IMR-90 (cell line): ENCODE data around the gene CACNA2D4. TPM values are rescaled to one million over a fixed set of nuclear protein-coding genes. Genes with fewer than 3 reads are reported as not detected.

Experiments
- ATAC-seq: fragments of 200-7000 bp; cut with Tn5 transposase; 2 replicates; pipeline ENCODE4 v1.9.1; 2020; ENCODE audit warnings: low read depth, mild to moderate bottlenecking, moderate library complexity
- BruUV-seq: library from RNA; stranded (reverse); fragments of 400-500 nt; replicated peaks from 2 replicates; lab custom pipeline; 2021; lab: Mats Ljungman, UMichigan
- CTCF ChIA-PET: fragments of 300-600 bp; formaldehyde crosslinking; extraction: SDS; loops from one replicate; lab custom pipeline; 2021; ENCODE audit warnings: antibody characterized with exemption; lab: Yijun Ruan, JAX
- POLR2A ChIA-PET: fragments of 300-600 bp; sonication (Branson Sonifier 250); formaldehyde crosslinking; loops from one replicate; lab custom pipeline; 2022; ENCODE audit warnings: antibody characterized with exemption; ENCODE audit not compliant: unreplicated experiment; lab: Charles Lee
- DNase-seq: peaks from one replicate; pipeline ENCODE4 v3.0.0; 2013
- H2AFZ ChIP-seq: replicated peaks from 2 replicates; pipeline ENCODE3; 2013; ENCODE audit warnings: low read length, mild to moderate bottlenecking; ENCODE audit not compliant: poor library complexity
- H2AK5ac ChIP-seq: 2 replicates; pipeline ENCODE4 v1.6.1; 2013; ENCODE audit warnings: low read depth, low read length, inconsistent platforms
- H2AK9ac ChIP-seq: replicated peaks from 2 replicates; pipeline ENCODE3; 2013; ENCODE audit warnings: mild to moderate bottlenecking, low read depth, low read length, moderate library complexity; ENCODE audit not compliant: poor library complexity
- H2BK120ac ChIP-seq: 2 replicates; pipeline ENCODE4 v1.6.1; 2013; ENCODE audit warnings: low read depth, low read length, inconsistent platforms
- H2BK15ac ChIP-seq: 3 replicates; pipeline ENCODE4 v1.6.1; 2013; ENCODE audit warnings: low read depth, low read length, inconsistent platforms
- H2BK20ac ChIP-seq: 2 replicates; pipeline ENCODE4 v1.6.1; 2013; ENCODE audit warnings: low read depth, mild to moderate bottlenecking, inconsistent platforms, low read length, moderate library complexity
- H2BK5ac ChIP-seq: 2 replicates; pipeline ENCODE4 v1.6.1; 2013; ENCODE audit warnings: mild to moderate bottlenecking, low read depth, low read length, inconsistent platforms; ENCODE audit not compliant: poor library complexity, severe bottlenecking
- H3K14ac ChIP-seq: replicated peaks from 2 replicates; pipeline ENCODE4 v1.6.1; 2013; ENCODE audit warnings: low read depth, low read length, inconsistent platforms
- H3K18ac ChIP-seq: 2 replicates; pipeline ENCODE4 v1.6.1; 2013; ENCODE audit warnings: low read depth, low read length, control low read depth
- H3K23ac ChIP-seq: 2 replicates; pipeline ENCODE4 v1.6.1; 2013; ENCODE audit warnings: low read depth, low read length, inconsistent platforms
- H3K27ac ChIP-seq: 2 replicates; pipeline ENCODE4 v1.5.1; 2013; ENCODE audit warnings: mild to moderate bottlenecking, control low read depth, low read length; ENCODE audit not compliant: insufficient read depth
- H3K27me3 ChIP-seq: 2 replicates; pipeline ENCODE4 v1.6.1; 2013; ENCODE audit warnings: low read length; ENCODE audit not compliant: control insufficient read depth, insufficient read depth
- H3K36me3 ChIP-seq: 2 replicates; pipeline ENCODE4 v1.6.1; 2013; ENCODE audit warnings: low read length, mixed read lengths; ENCODE audit not compliant: control insufficient read depth, insufficient read depth
- H3K4ac ChIP-seq: 2 replicates; pipeline ENCODE4 v1.6.1; 2013; ENCODE audit warnings: low read depth, low read length, inconsistent platforms
- H3K4me1 ChIP-seq: 2 replicates; pipeline ENCODE4 v1.6.1; 2013; ENCODE audit warnings: low read length, mixed read lengths; ENCODE audit not compliant: control insufficient read depth, insufficient read depth
- H3K4me2 ChIP-seq: 2 replicates; pipeline ENCODE4 v1.6.1; 2013; ENCODE audit warnings: low read depth, mild to moderate bottlenecking, control low read depth, low read length, moderate library complexity
- H3K4me3 ChIP-seq: 2 replicates; pipeline ENCODE4 v1.5.1; 2013; ENCODE audit warnings: low read depth, mild to moderate bottlenecking, control low read depth, low read length, moderate library complexity; ENCODE audit not compliant: insufficient read depth
- H3K56ac ChIP-seq: 2 replicates; pipeline ENCODE4 v1.6.1; 2013; ENCODE audit warnings: low read length, inconsistent platforms; ENCODE audit not compliant: insufficient read depth; ENCODE audit errors: extremely low read depth
- H3K79me1 ChIP-seq, 2 experiments: 2 replicates each; pipeline ENCODE4 v1.6.1; 2013; ENCODE audit warnings: low read length in 2 of 2, inconsistent platforms in 1 of 2, low read depth in 1 of 2
- H3K9ac ChIP-seq: 2 replicates; pipeline ENCODE4 v1.6.1; 2013; ENCODE audit warnings: low read depth, low read length, control low read depth
- H3K9me1 ChIP-seq: 2 replicates; pipeline ENCODE4 v1.6.1; 2013; ENCODE audit warnings: low read length, inconsistent platforms; ENCODE audit not compliant: insufficient read depth
- H3K9me3 ChIP-seq: 2 replicates; pipeline ENCODE4 v1.6.1; 2013; ENCODE audit warnings: low read length; ENCODE audit not compliant: control insufficient read depth, insufficient read depth
- H4K20me1 ChIP-seq: 2 replicates; pipeline ENCODE4 v1.6.1; 2013; ENCODE audit warnings: low read length, inconsistent platforms; ENCODE audit not compliant: insufficient read depth
- H4K5ac ChIP-seq: 2 replicates; pipeline ENCODE4 v1.6.1; 2013; ENCODE audit warnings: mild to moderate bottlenecking, low read depth, low read length, control low read depth
- H4K8ac ChIP-seq, 2 experiments: 2 replicates each; pipeline ENCODE4 v1.6.1; 2013; ENCODE audit warnings: low read depth in 2 of 2, low read length in 2 of 2, control low read depth in 1 of 2, inconsistent platforms in 1 of 2
- H4K91ac ChIP-seq: 2 replicates; pipeline ENCODE4 v1.6.1; 2013; ENCODE audit warnings: low read depth, low read length, inconsistent platforms; ENCODE audit not compliant: insufficient read depth
- CHD1 ChIP-seq: IDR thresholded peaks from 2 replicates; pipeline ENCODE4 v1.6.1; 2012; ENCODE audit warnings: low read depth, low read length, improper control_type of control experiment
- MAFK ChIP-seq: IDR thresholded peaks from 2 replicates; pipeline ENCODE4 v1.6.1; 2012; ENCODE audit warnings: low read depth, low read length, improper control_type of control experiment
- WGBS, 2 experiments: methylation state at CpG; one replicate each; pipeline versions ENCODE4 v1.1.5 to v1.1.7; 2013; ENCODE audit warnings: missing lambda C conversion rate in 2 of 2; ENCODE audit not compliant: insufficient read length in 1 of 2; ENCODE audit errors: extremely low coverage in 2 of 2; 5-methylcytosine and 5-hydroxymethylcytosine counted together
- dilution Hi-C: fragments of 300-500 bp; cut with HindIII; formaldehyde crosslinking; loops from one replicate; pipeline ENCODE4 v1.14.3; 2018; ENCODE audit warnings: low sequenced_read_pairs; ENCODE audit not compliant: unreplicated experiment
- in situ Hi-C: fragments of 300-500 bp; cut with MboI; formaldehyde crosslinking; loops from 3 replicates; pipeline ENCODE4 v1.14.3; 2019; ENCODE audit warnings: low sequenced_read_pairs, inconsistent platforms, mixed read lengths
- intact Hi-C: fragments of 100-400 bp; cut with micrococcal nuclease; formaldehyde crosslinking; loops from 2 replicates; pipeline ENCODE4 v1.10.0; 2022
- polyA plus RNA-seq, 3 experiments: library from polyadenylated mRNA; depleted of rRNA; stranded (reverse); fragments of >200 nt; gene quantifications; 2 replicates each; pipeline ENCODE4 v1.2.3, GENCODE V29; 2012; ENCODE audit warnings: low replicate concordance in 1 of 3
- total RNA-seq: library from RNA; depleted of rRNA; stranded (reverse); fragments of >200 nt; gene quantifications from 2 replicates; pipeline ENCODE4 v1.2.3, GENCODE V29; 2012

The CACNA2D4 gene
- total and polyA plus RNA-seq, 2 of the 4 experiments (the other 2 are of a cell fraction): 0.18 to 0.22 TPM

- ATAC-seq: no peak
- H4K20me1 ChIP-seq: no peaks in the 10 kb centered on the region; the same call in 1 of the 2 replicates
- H2BK120ac ChIP-seq: no peak overlapping the region
- no peaks in the 10 kb centered on the region for H3K4me1 ChIP-seq
- H3K56ac ChIP-seq: no peak overlapping the region
- H2AK9ac ChIP-seq: no peak overlapping the region
- no peak overlapping the region for H3K4ac ChIP-seq
- H4K8ac ChIP-seq: no peak overlapping the region
- H3K36me3 ChIP-seq: peaks cover 37% of the 10 kb centered on the region
- no peak overlapping the region for H3K18ac ChIP-seq
- no peak overlapping the region for H3K4me2 ChIP-seq
- no peak overlapping the region for H2AFZ ChIP-seq
- POLR2A ChIA-PET: no interaction called here
- H3K9ac ChIP-seq: no peak overlapping the region
- CTCF ChIA-PET: interaction anchor here (0.7 kb wide), 1 partner anchor 11 kb away, joined by 3 read pairs; no protein-coding TSS in a partner anchor
- no peak overlapping the region for H2AK5ac ChIP-seq
- no peak overlapping the region for H3K4me3 ChIP-seq
- H4K91ac ChIP-seq: no peak overlapping the region
- TF ChIP-seq CHD1 (no peak), MAFK (peak; percentile 42; the same call in 1 of the 2 replicates)
- H3K27ac ChIP-seq: no peak overlapping the region
- dilution Hi-C loops: no loop called here
- H2BK20ac ChIP-seq: no peak overlapping the region
- H3K27me3 ChIP-seq: no peaks in the 10 kb centered on the region
- no peak overlapping the region for H2BK15ac ChIP-seq
- no peak for DNase-seq
- no peak overlapping the region for H3K23ac ChIP-seq
- BruUV-seq: no TSS peak
- WGBS, 2 experiments: 100% methylated on average over 1 of the region's 5 CpGs; no CpG with 5 or more reads in 1 of the 2 experiments
- H4K5ac ChIP-seq: no peak overlapping the region
- no peaks in the 10 kb centered on the region for H3K9me3 ChIP-seq
- peaks cover 7% of the 10 kb centered on the region; the same call in 1 of the 2 replicates for H3K9me1 ChIP-seq
- no peak overlapping the region for H2BK5ac ChIP-seq
- intact Hi-C loops: no loop called here
- H3K79me1 ChIP-seq: peaks cover 0 to 4% of the 10 kb centered on the region in 2 experiments; a peak in 2 of 4 replicates
- H3K14ac ChIP-seq: no peak overlapping the region
- in situ Hi-C loops: no loop called here
Observed at GRCh38 chr12:1962051-1963020, 43.9 kb upstream of the CACNA2D4 start.
